HEK293T (cell line): ENCODE results near the gene RAD51B.

Experiments
- CTCF ChIA-PET: fragments of 350-600 bp; formaldehyde crosslinking; extraction: SDS; loops from one replicate; lab custom pipeline; 2021; ENCODE audit warnings: antibody characterized with exemption, inconsistent platforms; lab: Yijun Ruan, JAX
- POLR2A ChIA-PET: fragments of 350-600 bp; formaldehyde crosslinking; extraction: SDS; loops from one replicate; lab custom pipeline; 2020; ENCODE audit warnings: antibody characterized with exemption, inconsistent platforms; lab: Yijun Ruan, JAX
- DNase-seq: peaks from one replicate; pipeline ENCODE4 v3.0.0; 2012; ENCODE audit warnings: mixed read lengths; ENCODE audit errors: extremely low spot score
- ARNT ChIP-seq: fragments of 450-650 bp; IDR thresholded peaks from 2 replicates; pipeline ENCODE4 v1.6.1; 2017; ENCODE audit warnings: mild to moderate bottlenecking
- BHLHE40 ChIP-seq: fragments of 450-650 bp; IDR thresholded peaks from 2 replicates; pipeline ENCODE4 v1.6.1; 2016; ENCODE audit warnings: mild to moderate bottlenecking, moderate library complexity, borderline replicate concordance
- CTBP1 ChIP-seq: fragments of 450-650 bp; IDR thresholded peaks from 2 replicates; pipeline ENCODE4 v1.6.1; 2016; ENCODE audit warnings: borderline replicate concordance
- ELF4 ChIP-seq: fragments of 450-650 bp; IDR thresholded peaks from 2 replicates; pipeline ENCODE4 v1.6.1; 2017; ENCODE audit warnings: antibody characterized with exemption
- FOXA1 ChIP-seq: fragments of 450-650 bp; IDR thresholded peaks from 2 replicates; pipeline ENCODE4 v1.6.1; 2016; ENCODE audit warnings: mild to moderate bottlenecking
- FOXK2 ChIP-seq: fragments of 450-650 bp; IDR thresholded peaks from 2 replicates; pipeline ENCODE4 v1.6.1; 2016; ENCODE audit warnings: mild to moderate bottlenecking
- FOXM1 ChIP-seq: fragments of 450-650 bp; IDR thresholded peaks from 2 replicates; pipeline ENCODE4 v1.6.1; 2017; ENCODE audit warnings: mild to moderate bottlenecking, borderline replicate concordance
- HDGF ChIP-seq: fragments of 450-650 bp; IDR thresholded peaks from 2 replicates; pipeline ENCODE4 v1.6.1; 2017; ENCODE audit warnings: antibody characterized with exemption, borderline replicate concordance
- L3MBTL2 ChIP-seq: fragments of 450-650 bp; conservative IDR thresholded peaks from 2 replicates; pipeline ENCODE4 v1.6.1; 2016; ENCODE audit warnings: mild to moderate bottlenecking
- LEF1 ChIP-seq: fragments of 450-650 bp; IDR thresholded peaks from 2 replicates; pipeline ENCODE4 v1.6.1; 2017; ENCODE audit warnings: mild to moderate bottlenecking, borderline replicate concordance
- NFRKB ChIP-seq: fragments of 450-650 bp; IDR thresholded peaks from 2 replicates; pipeline ENCODE4 v1.6.1; 2016; ENCODE audit warnings: mild to moderate bottlenecking, moderate library complexity
- SP1 ChIP-seq: fragments of 450-650 bp; IDR thresholded peaks from 2 replicates; pipeline ENCODE4 v1.6.1; 2017
- SUZ12 ChIP-seq: fragments of 450-650 bp; IDR thresholded peaks from 2 replicates; pipeline ENCODE4 v1.6.1; 2016; ENCODE audit warnings: mild to moderate bottlenecking
- TARDBP ChIP-seq: fragments of 450-650 bp; IDR thresholded peaks from 2 replicates; pipeline ENCODE4 v1.6.1; 2016
- ZNF384 ChIP-seq: fragments of 450-650 bp; IDR thresholded peaks from 2 replicates; pipeline ENCODE4 v1.6.1; 2016
- TF ChIP-seq, protein P1 (sequence below): fragments of 450-650 bp; IDR thresholded peaks from 2 replicates; pipeline ENCODE4 v1.6.1; 2016

RAD51B gene

GRCh38 chr14:68141281-68142088, 321.9 kb downstream of the RAD51B start:
- no peak for DNase-seq
- no peak for TF ChIP-seq LEF1
- TF ChIP-seq L3MBTL2, result no peak
- no peak for TF ChIP-seq HDGF
- no peak for TF ChIP-seq FOXM1
- peak; percentile 88 for TF ChIP-seq CTBP1
- no peak for TF ChIP-seq ZNF384
- CTCF ChIA-PET, result no interaction called here
- POLR2A ChIA-PET, result no interaction called here

- CTCF ChIA-PET, result interaction anchor here (0.6 kb wide), 1 partner anchor 191 kb away, joined by 3 read pairs; no protein-coding TSS in a partner anchor
- POLR2A ChIA-PET, result no interaction called here
- no peak for DNase-seq
- TF ChIP-seq FOXM1 (no peak), TARDBP (no peak), SUZ12 (no peak), FOXK2 (no peak), LEF1 (no peak), L3MBTL2 (no peak), ZNF384 (no peak), SP1 (no peak), CTBP1 (no peak), BHLHE40 (no peak), FOXA1 (no peak), NFRKB (no peak), HDGF (no peak), ELF4 (no peak), ARNT (no peak)
- TF ChIP-seq, protein P1, sequence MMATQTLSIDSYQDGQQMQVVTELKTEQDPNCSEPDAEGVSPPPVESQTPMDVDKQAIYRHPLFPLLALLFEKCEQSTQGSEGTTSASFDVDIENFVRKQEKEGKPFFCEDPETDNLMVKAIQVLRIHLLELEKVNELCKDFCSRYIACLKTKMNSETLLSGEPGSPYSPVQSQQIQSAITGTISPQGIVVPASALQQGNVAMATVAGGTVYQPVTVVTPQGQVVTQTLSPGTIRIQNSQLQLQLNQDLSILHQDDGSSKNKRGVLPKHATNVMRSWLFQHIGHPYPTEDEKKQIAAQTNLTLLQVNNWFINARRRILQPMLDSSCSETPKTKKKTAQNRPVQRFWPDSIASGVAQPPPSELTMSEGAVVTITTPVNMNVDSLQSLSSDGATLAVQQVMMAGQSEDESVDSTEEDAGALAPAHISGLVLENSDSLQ, result no peak
Measured at GRCh38 chr14:68143341-68143841, 323.8 kb downstream of the RAD51B start.

GRCh38 chr14:68144051-68144681, 324.6 kb downstream of the RAD51B start:
- CTCF ChIA-PET, result no interaction called here
- TF ChIP-seq TARDBP (no peak), NFRKB (no peak), ARNT (no peak)
- DNase-seq, result no peak
- POLR2A ChIA-PET, result no interaction called here

DNA sequence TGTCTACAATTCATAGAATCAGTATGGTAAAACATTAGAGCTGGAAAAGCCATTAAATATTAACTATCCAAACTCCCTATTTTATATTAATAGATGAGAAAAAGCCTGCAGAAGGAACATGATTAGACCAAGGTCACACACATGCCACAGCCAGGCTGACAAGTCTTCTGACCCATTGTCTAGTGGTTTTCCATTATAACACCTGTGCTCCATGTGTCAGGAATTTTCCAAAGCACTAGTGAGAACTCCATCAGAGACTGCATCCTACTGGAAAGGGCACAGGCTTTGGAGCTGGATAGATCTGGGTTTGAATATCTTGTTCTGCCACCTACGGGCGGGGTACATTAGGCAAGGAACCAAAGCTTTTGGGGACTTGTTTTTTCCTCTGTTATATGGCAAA, 325.5 kb downstream of the RAD51B start:
- ChIA-PET POLR2A (no interaction called here), CTCF (no interaction called here)
- TF ChIP-seq, protein P1, result no peak
- TF ChIP-seq CTBP1 (no peak), L3MBTL2 (no peak), FOXA1 (no peak), FOXM1 (no peak), NFRKB (no peak)
- DNase-seq, result no peak

GRCh38 chr14:68145539-68145938, 326.0 kb downstream of the RAD51B start:
- ChIA-PET POLR2A (no interaction called here), CTCF (interaction anchor here (0.6 kb wide), 1 partner anchor 279 kb away, joined by 4 read pairs; no protein-coding TSS in a partner anchor)
- DNase-seq, result no peak
- TF ChIP-seq L3MBTL2 (no peak), HDGF (no peak), NFRKB (no peak), FOXM1 (no peak), FOXK2 (no peak), TARDBP (no peak), ELF4 (no peak), ZNF384 (no peak), BHLHE40 (no peak), CTBP1 (no peak), FOXA1 (no peak), ARNT (no peak)
- TF ChIP-seq, protein P1, result no peak

- CTCF ChIA-PET, result interaction anchor here (0.6 kb wide), 1 partner anchor 90 kb away, joined by 3 read pairs; no protein-coding TSS in a partner anchor
- POLR2A ChIA-PET, result no interaction called here
- DNase-seq, result no peak
- no peak for TF ChIP-seq SUZ12
- TF ChIP-seq LEF1, result no peak
- no peak for TF ChIP-seq L3MBTL2
- TF ChIP-seq CTBP1, result no peak
- no peak for TF ChIP-seq NFRKB
- no peak for TF ChIP-seq ELF4
- TF ChIP-seq BHLHE40, result no peak
- no peak for TF ChIP-seq TARDBP
- TF ChIP-seq ARNT, result no peak
- TF ChIP-seq SP1, result no peak
- no peak for TF ChIP-seq FOXK2
- TF ChIP-seq, protein P1, result no peak
- no peak for TF ChIP-seq ZNF384
- no peak for TF ChIP-seq FOXA1
- TF ChIP-seq HDGF, result no peak
- no peak for TF ChIP-seq FOXM1
Measured at GRCh38 chr14:68146818-68147217, 327.2 kb downstream of the RAD51B start.
